Neuronal stem cell (in vitro differentiated cells): Measurements from ENCODE around the gene SUV39H1.
A peak's percentile ranks its signal among the peaks of the same experiment; 100 is the strongest.
"Not testable (repeated sequence)": the region's sequence is repeated elsewhere in the genome, so short reads cannot be mapped to it uniquely, and the experiment has no call there.

ENCODE experiments used
- DNase-seq: peaks from one replicate; pipeline ENCODE4 v3.0.0-alpha.2; 2013; ENCODE audit warnings: low spot score
- H2AFZ ChIP-seq: one replicate; pipeline ENCODE4 v1.6.1; 2013; ENCODE audit warnings: mild to moderate bottlenecking, low read length, inconsistent platforms
- H2AK5ac ChIP-seq: 2 replicates; pipeline ENCODE4 v1.6.1; 2013; ENCODE audit warnings: low read depth, mild to moderate bottlenecking, inconsistent platforms, low read length, moderate library complexity, mixed read lengths
- H2BK120ac ChIP-seq: 2 replicates; pipeline ENCODE4 v1.6.1; 2013; ENCODE audit warnings: low read depth, mild to moderate bottlenecking, inconsistent platforms, low read length, moderate library complexity, mixed read lengths
- H2BK12ac ChIP-seq: one replicate; pipeline ENCODE4 v1.6.1; 2013; ENCODE audit warnings: low read length, inconsistent platforms
- H2BK15ac ChIP-seq: 2 replicates; pipeline ENCODE4 v1.6.1; 2013; ENCODE audit warnings: mild to moderate bottlenecking, low read length, inconsistent platforms, mixed read lengths
- H2BK5ac ChIP-seq: one replicate; pipeline ENCODE4 v1.6.1; 2013; ENCODE audit warnings: inconsistent platforms, mild to moderate bottlenecking, low read length, moderate library complexity
- H3K14ac ChIP-seq: one replicate; pipeline ENCODE4 v1.6.1; 2013; ENCODE audit warnings: low read length, inconsistent platforms
- H3K18ac ChIP-seq: 2 replicates; pipeline ENCODE4 v1.6.1; 2013; ENCODE audit warnings: low read length, inconsistent platforms
- H3K23ac ChIP-seq: 2 replicates; pipeline ENCODE4 v1.6.1; 2013; ENCODE audit warnings: low read depth, mild to moderate bottlenecking, mixed read lengths, low read length, inconsistent platforms; ENCODE audit not compliant: poor library complexity
- H3K27ac ChIP-seq: replicated peaks from 3 replicates; pipeline ENCODE4 v1.5.1; 2013; ENCODE audit warnings: low read length, inconsistent platforms
- H3K27me3 ChIP-seq, 3 experiments: 2 replicates each; pipeline ENCODE4 v1.6.1; 2013; ENCODE audit warnings: low read length in 3 of 3, mild to moderate bottlenecking in 2 of 3, inconsistent platforms in 1 of 3, low read depth in 1 of 3, mixed read lengths in 1 of 3, moderate library complexity in 1 of 3; ENCODE audit not compliant: control insufficient read depth in 3 of 3, insufficient read depth in 3 of 3
- H3K36me3 ChIP-seq, 2 donors: replicated peaks in 1 of 2; 2 replicates each; pipeline ENCODE4 v1.6.1; 2013; ENCODE audit warnings: low read length in 2 of 2; ENCODE audit not compliant: control insufficient read depth in 2 of 2, insufficient read depth in 2 of 2
- H3K4ac ChIP-seq: 2 replicates; pipeline ENCODE4 v1.6.1; 2013; ENCODE audit warnings: inconsistent platforms, mild to moderate bottlenecking, low read length, moderate library complexity
- H3K4me1 ChIP-seq, 2 donors: 1 replicate in 1 of 2; 2 replicates in 1 of 2; pipeline ENCODE4 v1.6.1; 2013; ENCODE audit warnings: low read length in 2 of 2, low read depth in 1 of 2; ENCODE audit not compliant: control insufficient read depth in 2 of 2, insufficient read depth in 1 of 2
- H3K4me2 ChIP-seq: one replicate; pipeline ENCODE4 v1.6.1; 2013; ENCODE audit warnings: mild to moderate bottlenecking, low read length, inconsistent platforms; ENCODE audit not compliant: insufficient read depth, poor library complexity, severe bottlenecking
- H3K4me3 ChIP-seq, 2 donors: 2 replicates each; pipeline ENCODE4 v1.5.1; 2013; ENCODE audit warnings: low read length in 2 of 2, mild to moderate bottlenecking in 2 of 2, inconsistent platforms in 1 of 2, moderate library complexity in 1 of 2
- H3K79me1 ChIP-seq: one replicate; pipeline ENCODE4 v1.6.1; 2013; ENCODE audit warnings: low read depth, mild to moderate bottlenecking, inconsistent platforms, low read length, moderate library complexity
- H3K9ac ChIP-seq: one replicate; pipeline ENCODE4 v1.6.1; 2013; ENCODE audit warnings: mild to moderate bottlenecking, low read depth, low read length, inconsistent platforms; ENCODE audit not compliant: poor library complexity
- H3K9me3 ChIP-seq, 2 donors: replicated peaks in 1 of 2; 2 replicates each; pipeline versions ENCODE3 to v1.6.1; 2013; ENCODE audit warnings: low read length in 2 of 2, mild to moderate bottlenecking in 2 of 2, inconsistent platforms in 1 of 2, low read depth in 1 of 2, mixed read lengths in 1 of 2, moderate library complexity in 1 of 2; ENCODE audit not compliant: control insufficient read depth in 2 of 2, insufficient read depth in 1 of 2
- H4K8ac ChIP-seq: one replicate; pipeline ENCODE4 v1.6.1; 2013; ENCODE audit warnings: low read depth, mild to moderate bottlenecking, inconsistent platforms, low read length, moderate library complexity
- H4K91ac ChIP-seq: one replicate; pipeline ENCODE4 v1.6.1; 2013; ENCODE audit warnings: low read length, low read depth, mild to moderate bottlenecking, inconsistent platforms; ENCODE audit not compliant: poor library complexity
- WGBS, 2 donors: extraction: QIAGEN DNeasy Blood & Tissue Kit; methylation state at CpG; one replicate each; pipeline ENCODE4 v1.1.7; 2013; ENCODE audit warnings: missing lambda C conversion rate in 2 of 2, mixed read lengths in 1 of 2; ENCODE audit not compliant: insufficient read length in 2 of 2, insufficient replicate concordance in 1 of 2; ENCODE audit errors: extremely low coverage in 2 of 2; 5-methylcytosine and 5-hydroxymethylcytosine counted together

SUV39H1 gene

DNA sequence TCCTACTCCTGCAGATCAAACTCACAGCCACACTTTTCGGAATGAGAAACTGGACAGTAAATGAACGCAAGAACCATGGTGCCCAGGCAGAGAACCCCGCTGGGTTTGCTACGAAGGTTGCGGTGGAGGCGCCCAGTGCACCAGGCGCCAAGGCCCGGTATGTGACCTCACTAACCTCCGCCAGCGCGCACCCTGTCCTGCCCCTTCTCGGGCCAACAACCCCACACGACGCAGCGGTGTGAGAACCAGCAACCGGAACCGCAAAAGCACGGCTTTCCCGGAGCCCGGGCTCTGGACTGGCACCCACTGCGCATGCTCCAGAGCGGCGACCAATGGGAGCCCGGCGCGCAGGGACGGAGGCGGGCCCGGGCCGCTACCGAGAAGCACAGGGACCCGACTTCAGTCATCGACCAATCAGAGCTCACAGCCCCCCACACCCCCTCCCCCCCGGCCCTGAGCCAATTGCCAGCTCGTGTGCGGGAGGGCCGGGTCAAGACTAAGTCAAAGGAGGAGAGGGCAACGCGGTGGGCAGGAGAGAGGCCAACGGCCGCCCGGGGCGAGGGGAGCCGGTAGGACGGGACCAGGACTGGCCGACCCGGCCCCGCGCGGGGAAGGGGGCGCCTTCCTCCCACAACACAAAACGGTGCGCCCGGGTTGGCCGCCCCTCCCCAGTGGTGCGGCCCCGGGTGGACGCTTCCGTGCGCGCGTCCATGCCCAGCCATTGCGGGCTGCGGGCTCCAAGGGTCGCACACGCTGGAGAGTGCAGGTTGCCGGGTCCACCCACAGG, 20.2 kb upstream of the SUV39H1 start:
- Histone ChIP-seq H3K14ac (no peak overlapping the region), H3K9ac (peak overlapping the region; percentile 84), H4K91ac (no peak overlapping the region), H2BK120ac (no peak overlapping the region), H2AFZ (peak overlapping the region; percentile 74), H3K4me2 (peak overlapping the region; percentile 52), H3K4me1 (peaks cover 2 to 15% of the 10 kb centered on the region in 2 donors), H3K79me1 (no peaks in the 10 kb centered on the region), H3K36me3 (no peaks in the 10 kb centered on the region), H2AK5ac (no peak overlapping the region), H3K4ac (no peak overlapping the region), H2BK5ac (no peak overlapping the region), H3K23ac (peak overlapping the region; percentile 65), H3K4me3 (peak overlapping the region; percentile 89 to 95), H3K27me3 (no peaks in the 10 kb centered on the region), H3K18ac (peak overlapping the region; percentile 92), H3K27ac (peak overlapping the region; percentile 81), H3K9me3 (no peaks in the 10 kb centered on the region), H2BK15ac (no peak overlapping the region), H4K8ac (no peak overlapping the region), H2BK12ac (no peak overlapping the region)
- WGBS, 2 donors, result no CpG with 5 or more reads among the region's 67 CpGs
- DNase-seq, result peak; percentile 87

DNA sequence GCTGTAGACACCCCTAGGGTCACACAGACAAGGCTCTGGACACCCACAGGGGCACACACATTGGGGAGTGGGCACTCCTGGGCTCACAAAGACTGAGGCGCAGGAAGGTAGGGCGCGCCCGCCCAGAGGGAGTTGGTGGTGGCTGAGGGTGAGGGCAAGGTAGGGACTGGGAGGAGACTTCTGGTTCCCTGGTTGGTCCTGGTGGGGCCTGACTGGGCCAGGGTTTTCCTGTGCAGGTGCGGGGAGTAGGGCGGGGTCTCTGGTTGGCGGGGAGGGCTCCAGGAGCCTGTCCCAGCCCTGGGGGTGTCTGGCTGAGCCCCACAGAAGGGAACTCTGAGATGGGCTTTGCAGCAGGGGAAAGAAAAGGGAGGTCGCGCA, 19.7 kb upstream of the SUV39H1 start:
- Histone ChIP-seq H2BK5ac (no peak overlapping the region), H3K4me1 (peaks cover 2 to 15% of the 10 kb centered on the region in 2 donors), H2BK12ac (no peak overlapping the region), H3K4me3 (peak overlapping the region; percentile 89 to 95), H3K79me1 (no peaks in the 10 kb centered on the region), H3K9me3 (no peaks in the 10 kb centered on the region), H3K9ac (peak overlapping the region; percentile 84), H2AFZ (peak overlapping the region; percentile 64), H3K27me3 (no peaks in the 10 kb centered on the region), H2BK15ac (no peak overlapping the region), H4K91ac (no peak overlapping the region), H3K4ac (no peak overlapping the region), H2AK5ac (no peak overlapping the region), H3K14ac (no peak overlapping the region), H3K36me3 (no peaks in the 10 kb centered on the region), H3K27ac (no peak overlapping the region), H4K8ac (no peak overlapping the region), H2BK120ac (no peak overlapping the region), H3K4me2 (peak overlapping the region; percentile 52), H3K23ac (no peak overlapping the region), H3K18ac (peak overlapping the region; percentile 57)
- no peak for DNase-seq
- no CpG with 5 or more reads among the region's 9 CpGs for WGBS, 2 donors

DNA sequence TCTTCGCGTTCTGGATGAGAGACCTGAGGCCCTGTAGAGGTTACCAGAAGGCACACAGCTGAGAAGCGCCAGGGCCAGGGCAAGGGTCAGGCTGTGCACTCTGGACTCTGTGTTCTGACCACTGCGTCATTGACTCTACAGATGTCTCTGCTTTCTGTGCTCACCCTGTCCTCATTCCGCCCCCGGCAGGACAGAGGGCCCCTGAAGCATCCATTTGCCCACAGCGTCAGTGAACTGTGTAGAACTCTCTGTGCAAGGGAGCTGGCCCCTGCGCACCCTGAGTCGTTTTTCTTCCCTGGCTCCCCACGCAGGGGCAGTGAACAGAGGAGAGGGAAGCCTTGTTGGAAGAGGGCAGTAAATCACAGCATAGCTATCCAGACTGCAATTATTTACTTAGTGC, 19.0 kb upstream of the SUV39H1 start:
- no peaks in the 10 kb centered on the region for H3K9me3 ChIP-seq
- H3K36me3 ChIP-seq, result no peaks in the 10 kb centered on the region
- WGBS, 2 donors, result no CpG with 5 or more reads among the region's 10 CpGs
- H3K14ac ChIP-seq, result no peak overlapping the region
- no peak overlapping the region for H3K27ac ChIP-seq
- H3K4ac ChIP-seq, result no peak overlapping the region
- no peak overlapping the region for H3K4me2 ChIP-seq
- no peak overlapping the region for H4K8ac ChIP-seq
- no peak overlapping the region for H2BK120ac ChIP-seq
- peaks cover 2 to 15% of the 10 kb centered on the region in 2 donors for H3K4me1 ChIP-seq
- no peak overlapping the region for H2BK15ac ChIP-seq
- H2AFZ ChIP-seq, result no peak overlapping the region
- H3K18ac ChIP-seq, result no peak overlapping the region
- H3K9ac ChIP-seq, result no peak overlapping the region
- DNase-seq, result no peak
- no peak overlapping the region for H2BK12ac ChIP-seq
- H3K79me1 ChIP-seq, result no peaks in the 10 kb centered on the region
- H2BK5ac ChIP-seq, result no peak overlapping the region
- no peak overlapping the region for H2AK5ac ChIP-seq
- peak overlapping the region in 1 of 2 donors; percentile 89 for H3K4me3 ChIP-seq
- no peaks in the 10 kb centered on the region for H3K27me3 ChIP-seq
- no peak overlapping the region for H4K91ac ChIP-seq
- H3K23ac ChIP-seq, result no peak overlapping the region

DNA sequence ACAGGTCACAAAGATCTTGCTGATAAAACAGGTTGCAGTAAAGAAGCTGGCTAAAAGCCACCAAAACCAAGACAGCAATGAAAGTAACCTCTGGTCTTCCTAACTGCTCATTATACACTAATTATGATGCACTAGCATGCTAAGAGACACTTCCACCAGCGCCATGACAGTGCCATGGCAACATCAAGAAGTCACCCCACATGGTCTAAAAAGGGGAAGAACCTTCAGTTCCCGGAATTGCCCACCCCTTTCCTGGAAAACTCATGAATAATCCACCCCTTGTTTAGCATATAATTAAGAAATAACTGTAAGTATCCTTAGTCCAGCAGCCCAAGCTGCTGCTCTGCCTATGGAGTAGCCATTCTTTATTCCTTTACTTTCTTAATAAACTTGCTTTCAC, 16.1 kb upstream of the SUV39H1 start:
- peaks cover 0 to 15% of the 10 kb centered on the region in 2 donors for H3K4me1 ChIP-seq
- WGBS, 2 donors, result no CpG with 5 or more reads among the region's 2 CpGs
- not testable (repeated sequence) for H3K23ac ChIP-seq, H3K4ac ChIP-seq, H3K27ac ChIP-seq, H2BK5ac ChIP-seq, H3K27me3 ChIP-seq, H4K8ac ChIP-seq, H3K18ac ChIP-seq, DNase-seq, H2BK15ac ChIP-seq, H3K36me3 ChIP-seq, H3K4me2 ChIP-seq, H4K91ac ChIP-seq, H3K14ac ChIP-seq, H2AK5ac ChIP-seq, H2AFZ ChIP-seq, H3K9ac ChIP-seq, H3K79me1 ChIP-seq, H3K9me3 ChIP-seq, H2BK120ac ChIP-seq, H3K4me3 ChIP-seq, H2BK12ac ChIP-seq
